ENCODE results near the gene MRPL47. TPM values are rescaled to one million over a fixed set of nuclear protein-coding genes. Genes with fewer than 3 reads are reported as not detected.

MRPL47 gene
- total and polyA plus RNA-seq, 10 of the 15 experiments (the other 5 are each of a cell fraction or from before 2014, with no cell fraction given) = 40.6 to 237 (median 73.9) TPM

GRCh38 chr3:179604321-179605078 is at the start of gene MRPL47, which contains the start of gene NDUFB5 (continued):
- 0 out of 2 replicates have a peak, but pooled peaks have one; percentile 11 for TF ChIP-seq REST (IDR thresholded peaks at IDR 0.05; ENCODE audit: low read depth, low read length)
- TF ChIP-seq SKIL (IDR thresholded peaks at IDR 0.05; ENCODE audit: low read depth, poor library complexity, severe bottlenecking) = no peak
- TF ChIP-seq PAX8 (IDR thresholded peaks at IDR 0.05) = peak; percentile 83; the same call in 1 of the 2 replicates
- no peak for TF ChIP-seq RFX5 (IDR thresholded peaks at IDR 0.05; ENCODE audit: low read depth, low read length)
- no peak for TF ChIP-seq EP300 (IDR thresholded peaks at IDR 0.05; ENCODE audit: borderline replicate concordance in 1 of 2, control insufficient read depth in 1 of 2, low read depth in 2 of 2, low read length in 2 of 2)
- TF ChIP-seq ATF2 (IDR thresholded peaks at IDR 0.05; ENCODE audit: low read length) = no peak
- peak; percentile 56 for TF ChIP-seq E4F1 (IDR thresholded peaks at IDR 0.05; ENCODE audit: borderline replicate concordance, partially characterized antibody)
- no peak for TF ChIP-seq HSF1 (IDR thresholded peaks at IDR 0.05; ENCODE audit: low read depth, low read length)
- TF ChIP-seq HDAC2 (IDR thresholded peaks at IDR 0.05) = 0 out of 2 replicates have a peak, but pooled peaks have one; percentile 50
- peak; percentile 50 for TF ChIP-seq SP1 (IDR thresholded peaks at IDR 0.05; ENCODE audit: low read depth, low read length)
- peak; percentile 97 for TF ChIP-seq ZBTB40 (IDR thresholded peaks at IDR 0.05; ENCODE audit: borderline replicate concordance)
- no peak for TF ChIP-seq RCOR1 (conservative IDR thresholded peaks at IDR 0.05; ENCODE audit: low read depth, low read length)

Data from GM12878 (cell line).